LNCAP (cell line): Measurements from ENCODE around the gene FTCD.

Source experiments
- CTCF ChIP-seq: fragments of 450-650 bp; IDR thresholded peaks from 2 replicates; pipeline ENCODE4 v1.5.1; 2017; ENCODE audit warnings: mild to moderate bottlenecking

FTCD gene

GRCh38 chr21:46178961-46179360, 23.6 kb upstream of the FTCD start:
- TF ChIP-seq CTCF: no peak

GRCh38 chr21:46173573-46173972, 18.2 kb upstream of the FTCD start:
- no peak for TF ChIP-seq CTCF

- TF ChIP-seq CTCF: no peak
Observed at GRCh38 chr21:46172863-46173528, 17.6 kb upstream of the FTCD start.

DNA sequence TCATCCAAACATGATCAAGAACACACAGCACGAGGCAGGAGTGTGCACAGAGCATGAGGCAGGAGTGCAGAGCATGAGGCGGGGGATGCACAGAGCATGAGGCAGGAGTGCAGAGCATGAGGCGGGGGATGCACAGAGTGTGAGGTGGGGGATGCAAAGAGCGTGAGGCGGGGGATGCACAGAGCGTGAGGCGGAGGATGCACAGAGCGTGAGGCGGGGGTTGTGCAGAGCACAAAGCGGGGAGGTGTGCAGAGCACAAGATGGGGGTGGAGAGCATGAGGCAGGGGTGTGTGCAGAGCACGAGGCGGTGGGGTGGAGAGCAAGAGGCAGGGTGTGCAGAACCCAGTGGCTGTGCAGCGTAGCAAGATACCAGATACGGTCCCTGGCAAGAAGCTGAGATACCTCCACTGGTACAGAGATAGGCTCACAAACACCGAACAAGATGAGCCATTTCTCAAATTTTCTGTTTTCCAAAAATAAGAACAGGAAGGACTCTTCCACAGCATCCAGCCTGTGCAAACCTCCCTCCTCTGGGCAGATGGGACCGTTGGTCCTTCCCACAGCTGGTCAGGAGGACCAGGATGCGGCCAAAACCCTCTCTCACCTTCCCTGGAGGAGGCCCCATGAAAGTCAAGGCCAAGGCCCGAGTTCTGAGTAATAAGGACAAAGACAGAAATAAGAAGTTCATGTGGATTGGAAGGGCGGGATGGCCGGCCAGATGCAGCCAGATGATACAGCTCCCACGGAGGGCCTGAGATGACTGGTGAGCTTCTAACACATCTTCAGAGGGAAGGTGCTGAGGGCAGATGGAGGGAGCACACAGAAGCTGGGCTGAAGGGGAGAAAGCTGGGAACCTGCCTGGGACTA, 16.9 kb upstream of the FTCD start:
- TF ChIP-seq CTCF: no peak

DNA sequence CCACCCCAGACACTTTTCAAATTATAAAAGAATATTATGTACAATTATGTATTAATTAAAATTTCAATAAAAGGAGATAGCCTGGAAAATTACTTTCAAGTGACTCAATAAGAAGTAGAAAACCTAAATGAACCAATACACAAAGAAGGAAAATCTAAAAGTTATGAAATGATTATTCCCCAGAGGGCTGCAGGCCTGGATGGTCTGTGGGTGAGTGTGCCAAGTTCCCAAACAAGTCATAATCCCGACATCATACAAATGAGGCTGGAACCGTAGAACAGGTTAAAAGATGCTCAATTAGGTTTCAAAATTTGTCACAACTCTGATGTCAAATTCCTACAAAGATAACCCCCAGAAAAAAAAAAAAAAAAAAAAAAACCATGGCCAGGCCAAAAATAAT, 16.2 kb upstream of the FTCD start:
- no peak for TF ChIP-seq CTCF

GRCh38 chr21:46168659-46169386, 13.4 kb upstream of the FTCD start:
- no peak for TF ChIP-seq CTCF

DNA sequence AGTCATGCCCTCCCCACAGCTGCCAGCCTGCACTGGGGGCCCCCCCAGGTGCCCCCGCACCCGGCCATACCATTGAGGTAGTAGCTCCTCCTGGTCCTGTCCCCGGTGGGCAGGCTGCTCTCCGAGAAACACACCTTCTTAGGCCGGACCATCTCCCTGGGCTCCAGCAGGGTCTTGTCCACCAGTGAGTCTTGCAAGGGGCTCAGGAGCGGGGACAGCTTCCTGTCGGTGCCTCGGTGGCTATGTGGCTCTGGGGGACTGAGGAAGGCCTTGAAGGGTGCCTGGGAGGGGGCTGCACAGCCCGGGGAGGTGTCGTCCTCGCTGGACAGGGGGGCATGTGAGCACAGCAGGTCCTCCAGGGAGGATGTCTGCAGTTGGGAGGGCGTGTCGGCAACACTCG, 12.9 kb upstream of the FTCD start:
- TF ChIP-seq CTCF: no peak
